K562 (cell line): ENCODE results near the gene ROPN1L. TPM values are rescaled to one million over a fixed set of nuclear protein-coding genes. Genes with fewer than 3 reads are reported as not detected.
A peak's percentile ranks its signal among the peaks of the same experiment; 100 is the strongest.

Experiments
- ATF3 ChIP-seq, 2 experiments: fragments of 450-650 bp in 1 of 2; sonication (generic) in 1 of 2; formaldehyde crosslinking in 1 of 2; IDR thresholded peaks in 1 of 2; conservative IDR thresholded peaks in 1 of 2; 2 replicates each; pipeline versions ENCODE4 v1.6.1 to v1.8.1; 2016 to 2023; ENCODE audit warnings: mild to moderate bottlenecking in 2 of 2, moderate library complexity in 2 of 2, inconsistent platforms in 1 of 2, missing genetic modification reagents in 1 of 2
- ETV5 ChIP-seq: sonication (generic); formaldehyde crosslinking; IDR thresholded peaks from 2 replicates; pipeline ENCODE4 v1.4.0; 2020; ENCODE audit warnings: low read depth, mild to moderate bottlenecking, missing genetic modification reagents
- HLTF ChIP-seq: fragments of 450-650 bp; IDR thresholded peaks from 2 replicates; pipeline ENCODE4 v1.6.1; 2016
- HNRNPUL1 ChIP-seq: fragments of 200-400 bp; formaldehyde crosslinking; IDR thresholded peaks from 2 replicates; pipeline ENCODE4 v1.6.1; 2017; ENCODE audit warnings: low read length
- JUN ChIP-seq, 2 experiments: sonication (generic) in 1 of 2; formaldehyde crosslinking in 1 of 2; IDR thresholded peaks; 2 replicates each; pipeline versions ENCODE4 v1.6.1 to v1.8.0; 2012 to 2022; ENCODE audit warnings: borderline replicate concordance in 2 of 2, mild to moderate bottlenecking in 2 of 2, improper control_type of control experiment in 1 of 2, low read depth in 1 of 2, low read length in 1 of 2, missing genetic modification reagents in 1 of 2
- NR4A1 ChIP-seq, 2 experiments: fragments of 250-450 bp in 1 of 2; fragments of 450-650 bp in 1 of 2; sonication (Bioruptor Pico) in 1 of 2; IDR thresholded peaks; 2 replicates each; pipeline versions ENCODE4 v1.4.0 to v1.6.1; 2016 to 2020; ENCODE audit warnings: mild to moderate bottlenecking in 2 of 2, missing compliant biosample characterization in 1 of 2, missing genetic modification characterization in 1 of 2, moderate library complexity in 1 of 2
- RBM14 ChIP-seq: fragments of 200-400 bp; formaldehyde crosslinking; IDR thresholded peaks from 2 replicates; pipeline ENCODE4 v1.6.1; 2018; ENCODE audit warnings: low read depth, mild to moderate bottlenecking, low read length, moderate library complexity, borderline replicate concordance; ENCODE audit not compliant: insufficient read depth
- RERE ChIP-seq: sonication (generic); formaldehyde crosslinking; IDR thresholded peaks from 2 replicates; pipeline ENCODE4 v1.8.0; 2023; ENCODE audit warnings: missing genetic modification reagents, mild to moderate bottlenecking, borderline replicate concordance
- TCF3 ChIP-seq: sonication (generic); formaldehyde crosslinking; IDR thresholded peaks from 2 replicates; pipeline ENCODE4 v1.4.0; 2020; ENCODE audit warnings: mild to moderate bottlenecking, missing genetic modification reagents
- ZNF133 ChIP-seq: fragments of 250-450 bp; sonication (Bioruptor Pico); IDR thresholded peaks from 2 replicates; pipeline ENCODE4 v1.4.0; 2020; ENCODE audit warnings: mild to moderate bottlenecking
- ZNF695 ChIP-seq: fragments of 450-650 bp; formaldehyde crosslinking; IDR thresholded peaks from 2 replicates; pipeline ENCODE4 v1.4.0; 2020; ENCODE audit warnings: mild to moderate bottlenecking, moderate library complexity
- polyA plus RNA-seq, 8 experiments: library from polyadenylated mRNA; depleted of rRNA in 4 of 8; stranded (reverse) in 5 of 8; unstranded in 3 of 8; fragments of >200 nt; fragmentation: Nextera tagmentation in 2 of 8; fragmentation: Illumina TruSeq in 1 of 8; extraction: Ambion mirVana in 2 of 8; extraction: Trizol in 1 of 8; gene quantifications; 2 replicates each; pipeline versions ENCODE4 v1.2.1 to v1.2.3, GENCODE V29; 2011 to 2014; ENCODE audit warnings: inconsistent platforms in 1 of 8, missing spikeins in 1 of 8
- total RNA-seq, 7 experiments: library from RNA; depleted of rRNA in 6 of 7; stranded (reverse); fragments of >200 nt in 6 of 7; fragmentation: Illumina TruSeq in 2 of 7; extraction: Trizol in 2 of 7; gene quantifications; 2 replicates each; pipeline versions ENCODE4 v1.2.1 to v1.2.3, GENCODE V29; 2011 to 2021; ENCODE audit warnings: low replicate concordance in 1 of 7
- TF ChIP-seq, protein P1 (sequence below): fragments of 250-450 bp; sonication (Bioruptor Pico); IDR thresholded peaks from 2 replicates; pipeline ENCODE4 v1.5.0; 2020; ENCODE audit warnings: mild to moderate bottlenecking, borderline replicate concordance
- TF ChIP-seq, protein P2 (sequence below): fragments of 450-650 bp; IDR thresholded peaks from 2 replicates; pipeline ENCODE4 v1.6.1; 2016; ENCODE audit warnings: borderline replicate concordance
- TF ChIP-seq, protein P3 (sequence below), 2 experiments: fragments of 450-650 bp in 1 of 2; sonication (generic) in 1 of 2; formaldehyde crosslinking; conservative IDR thresholded peaks; 2 replicates each; pipeline versions ENCODE4 v1.4.0 to v1.8.1; 2020 to 2022; ENCODE audit warnings: mild to moderate bottlenecking in 1 of 2, missing genetic modification reagents in 1 of 2

The ROPN1L gene
- total and polyA plus RNA-seq, 9 of the 15 experiments (the other 6 are each of a cell fraction or from before 2014, with no cell fraction given), result 0.04 to 0.85 (median 0.24) TPM; not detected in 3

- no peak for TF ChIP-seq ZNF133 (CRISPR knock-in tag)
- TF ChIP-seq, protein P1, sequence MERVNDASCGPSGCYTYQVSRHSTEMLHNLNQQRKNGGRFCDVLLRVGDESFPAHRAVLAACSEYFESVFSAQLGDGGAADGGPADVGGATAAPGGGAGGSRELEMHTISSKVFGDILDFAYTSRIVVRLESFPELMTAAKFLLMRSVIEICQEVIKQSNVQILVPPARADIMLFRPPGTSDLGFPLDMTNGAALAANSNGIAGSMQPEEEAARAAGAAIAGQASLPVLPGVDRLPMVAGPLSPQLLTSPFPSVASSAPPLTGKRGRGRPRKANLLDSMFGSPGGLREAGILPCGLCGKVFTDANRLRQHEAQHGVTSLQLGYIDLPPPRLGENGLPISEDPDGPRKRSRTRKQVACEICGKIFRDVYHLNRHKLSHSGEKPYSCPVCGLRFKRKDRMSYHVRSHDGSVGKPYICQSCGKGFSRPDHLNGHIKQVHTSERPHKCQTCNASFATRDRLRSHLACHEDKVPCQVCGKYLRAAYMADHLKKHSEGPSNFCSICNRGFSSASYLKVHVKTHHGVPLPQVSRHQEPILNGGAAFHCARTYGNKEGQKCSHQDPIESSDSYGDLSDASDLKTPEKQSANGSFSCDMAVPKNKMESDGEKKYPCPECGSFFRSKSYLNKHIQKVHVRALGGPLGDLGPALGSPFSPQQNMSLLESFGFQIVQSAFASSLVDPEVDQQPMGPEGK (CRISPR knock-in tag), result no peak
- TF ChIP-seq HNRNPUL1, result no peak
- no peak for TF ChIP-seq RBM14
- no peak for TF ChIP-seq ZNF695 (CRISPR knock-in tag)
- TF ChIP-seq, protein P2, sequence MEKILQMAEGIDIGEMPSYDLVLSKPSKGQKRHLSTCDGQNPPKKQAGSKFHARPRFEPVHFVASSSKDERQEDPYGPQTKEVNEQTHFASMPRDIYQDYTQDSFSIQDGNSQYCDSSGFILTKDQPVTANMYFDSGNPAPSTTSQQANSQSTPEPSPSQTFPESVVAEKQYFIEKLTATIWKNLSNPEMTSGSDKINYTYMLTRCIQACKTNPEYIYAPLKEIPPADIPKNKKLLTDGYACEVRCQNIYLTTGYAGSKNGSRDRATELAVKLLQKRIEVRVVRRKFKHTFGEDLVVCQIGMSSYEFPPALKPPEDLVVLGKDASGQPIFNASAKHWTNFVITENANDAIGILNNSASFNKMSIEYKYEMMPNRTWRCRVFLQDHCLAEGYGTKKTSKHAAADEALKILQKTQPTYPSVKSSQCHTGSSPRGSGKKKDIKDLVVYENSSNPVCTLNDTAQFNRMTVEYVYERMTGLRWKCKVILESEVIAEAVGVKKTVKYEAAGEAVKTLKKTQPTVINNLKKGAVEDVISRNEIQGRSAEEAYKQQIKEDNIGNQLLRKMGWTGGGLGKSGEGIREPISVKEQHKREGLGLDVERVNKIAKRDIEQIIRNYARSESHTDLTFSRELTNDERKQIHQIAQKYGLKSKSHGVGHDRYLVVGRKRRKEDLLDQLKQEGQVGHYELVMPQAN, result no peak
- peak; percentile 20; the same call in 1 of the 2 replicates for TF ChIP-seq ATF3 (IDR thresholded peaks at IDR 0.05)
- TF ChIP-seq ATF3 (CRISPR knock-in tag; conservative IDR thresholded peaks at IDR 0.05), result peak; percentile 40; the same call in 1 of the 2 replicates
- peak; percentile 46; the same call in 1 of the 2 replicates for TF ChIP-seq HLTF
- peak; percentile 90 for TF ChIP-seq TCF3 (CRISPR knock-in tag)
- no peak for TF ChIP-seq RERE
- TF ChIP-seq ETV5, result no peak
- TF ChIP-seq JUN (IDR thresholded peaks at IDR 0.05; ENCODE audit: borderline replicate concordance, low read depth, low read length), result no peak
- no peak for TF ChIP-seq JUN (CRISPR knock-in tag; IDR thresholded peaks at IDR 0.05; ENCODE audit: borderline replicate concordance)
- TF ChIP-seq NR4A1 (CRISPR knock-in tag; IDR thresholded peaks at IDR 0.05), result no peak
- TF ChIP-seq NR4A1 (tag; IDR thresholded peaks at IDR 0.05), result 0 out of 2 replicates have a peak, but pooled peaks have one; percentile 39
- TF ChIP-seq, protein P3, sequence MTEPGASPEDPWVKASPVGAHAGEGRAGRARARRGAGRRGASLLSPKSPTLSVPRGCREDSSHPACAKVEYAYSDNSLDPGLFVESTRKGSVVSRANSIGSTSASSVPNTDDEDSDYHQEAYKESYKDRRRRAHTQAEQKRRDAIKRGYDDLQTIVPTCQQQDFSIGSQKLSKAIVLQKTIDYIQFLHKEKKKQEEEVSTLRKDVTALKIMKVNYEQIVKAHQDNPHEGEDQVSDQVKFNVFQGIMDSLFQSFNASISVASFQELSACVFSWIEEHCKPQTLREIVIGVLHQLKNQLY (CRISPR knock-in tag; conservative IDR thresholded peaks at IDR 0.05), result no peak
Measured at GRCh38 chr5:10505517-10506095, 63.9 kb downstream of the ROPN1L start (continued).
